Anterior cingulate cortex (tissue), 58 donors: Measurements from ENCODE around the gene NCOA7.
A peak's percentile ranks its signal among the peaks of the same experiment; 100 is the strongest.
"Not testable (repeated sequence)": the region's sequence is repeated elsewhere in the genome, so short reads cannot be mapped to it uniquely, and the experiment has no call there.

ENCODE experiments used
- DNase-seq, 58 donors: peaks; one replicate each; lab custom pipeline; 2025; lab: John Stamatoyannopoulos, UW

Gene NCOA7

DNA sequence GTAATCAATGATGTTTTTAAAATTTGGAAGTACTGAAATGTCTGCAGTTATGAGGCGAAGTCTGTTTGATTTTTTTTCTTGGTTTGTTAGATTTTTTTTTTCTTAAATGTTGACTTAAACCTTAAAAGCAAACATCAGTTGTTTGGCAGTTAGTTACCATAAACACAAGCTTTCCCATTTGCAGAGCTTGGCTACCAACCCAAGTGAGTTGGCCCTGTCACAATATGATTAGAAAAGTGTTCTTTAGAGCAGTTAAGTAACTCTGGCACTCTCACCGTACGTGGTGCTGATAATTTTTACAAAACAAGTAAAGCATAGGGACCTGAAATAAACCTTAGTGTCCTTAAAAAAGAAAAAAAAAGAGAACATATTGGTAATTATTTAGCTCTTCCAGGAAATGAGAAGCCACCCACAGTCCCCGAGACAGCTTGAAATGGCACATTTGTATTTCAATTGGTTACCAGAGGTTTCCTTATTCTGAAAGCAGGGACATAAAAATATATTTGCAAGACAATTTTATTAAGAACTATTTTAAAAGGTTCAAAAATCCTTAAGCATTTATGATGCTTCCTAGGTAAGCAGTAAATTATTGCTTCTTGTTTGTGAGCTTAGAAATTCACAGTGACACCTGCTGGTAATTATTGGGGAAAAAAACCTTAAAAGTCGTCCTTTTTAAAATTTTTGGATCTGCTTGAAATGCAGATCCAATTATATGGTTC, 37.4 kb upstream of the NCOA7 start:
- peak in 2 of 58 donors; percentile 11 to 55 for DNase-seq

- DNase-seq, result no peak
Measured at GRCh38 chr6:125753937-125754259, 36.9 kb upstream of the NCOA7 start.

GRCh38 chr6:125754566-125754965, 36.2 kb upstream of the NCOA7 start:
- peak in 1 of 58 donors; percentile 7 for DNase-seq

- DNase-seq, result no peak
Measured at GRCh38 chr6:125759184-125759902, 31.4 kb upstream of the NCOA7 start.

- no peak for DNase-seq
Measured at GRCh38 chr6:125759959-125760457, 30.8 kb upstream of the NCOA7 start.

- DNase-seq, result no peak
Measured at GRCh38 chr6:125764121-125764671, 26.6 kb upstream of the NCOA7 start.

DNA sequence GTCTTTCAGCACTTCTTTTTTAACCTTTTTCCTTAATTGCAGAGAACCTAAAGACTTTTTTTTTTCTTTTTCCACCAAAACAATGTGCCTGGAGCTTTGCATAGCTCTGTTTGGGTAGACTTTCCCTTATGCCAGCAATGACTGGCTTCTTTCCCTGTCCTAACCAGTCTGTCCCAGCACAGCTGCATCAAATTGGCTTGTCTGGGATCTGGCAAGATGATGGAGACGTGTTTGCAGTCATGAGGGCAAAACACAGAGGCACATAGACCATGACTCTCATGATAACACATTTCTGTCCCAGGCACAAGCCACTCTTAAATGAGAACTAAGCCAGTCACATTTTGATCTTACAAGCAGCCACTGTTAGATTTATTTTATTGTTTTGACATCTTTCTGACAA, 24.8 kb upstream of the NCOA7 start:
- DNase-seq, result peak in 5 of 58 donors; percentile 13 to 37 (median 22)

DNA sequence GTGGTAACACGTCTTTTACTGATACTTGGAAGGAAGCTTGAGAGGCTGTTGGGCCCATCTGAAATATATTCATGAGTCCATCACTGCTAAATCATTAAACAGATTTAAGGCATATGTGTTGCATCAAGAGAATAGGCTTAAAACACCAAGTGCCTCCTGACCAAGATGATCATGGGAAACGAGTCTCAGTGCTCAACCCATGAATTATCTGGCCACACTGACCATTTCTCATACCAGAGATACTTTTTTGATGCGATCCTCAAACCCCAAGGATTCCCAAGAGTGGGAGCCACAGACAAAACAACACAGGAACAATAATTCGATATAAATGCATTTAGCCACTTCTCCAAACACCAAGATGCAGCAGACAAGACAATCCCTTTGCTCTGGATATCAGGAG, 24.1 kb upstream of the NCOA7 start:
- DNase-seq, result no peak

GRCh38 chr6:125769147-125769783, 21.5 kb upstream of the NCOA7 start:
- no peak for DNase-seq

GRCh38 chr6:125773387-125774341, 17.1 kb upstream of the NCOA7 start:
- peak in 1 of 58 donors; percentile 14 for DNase-seq

DNA sequence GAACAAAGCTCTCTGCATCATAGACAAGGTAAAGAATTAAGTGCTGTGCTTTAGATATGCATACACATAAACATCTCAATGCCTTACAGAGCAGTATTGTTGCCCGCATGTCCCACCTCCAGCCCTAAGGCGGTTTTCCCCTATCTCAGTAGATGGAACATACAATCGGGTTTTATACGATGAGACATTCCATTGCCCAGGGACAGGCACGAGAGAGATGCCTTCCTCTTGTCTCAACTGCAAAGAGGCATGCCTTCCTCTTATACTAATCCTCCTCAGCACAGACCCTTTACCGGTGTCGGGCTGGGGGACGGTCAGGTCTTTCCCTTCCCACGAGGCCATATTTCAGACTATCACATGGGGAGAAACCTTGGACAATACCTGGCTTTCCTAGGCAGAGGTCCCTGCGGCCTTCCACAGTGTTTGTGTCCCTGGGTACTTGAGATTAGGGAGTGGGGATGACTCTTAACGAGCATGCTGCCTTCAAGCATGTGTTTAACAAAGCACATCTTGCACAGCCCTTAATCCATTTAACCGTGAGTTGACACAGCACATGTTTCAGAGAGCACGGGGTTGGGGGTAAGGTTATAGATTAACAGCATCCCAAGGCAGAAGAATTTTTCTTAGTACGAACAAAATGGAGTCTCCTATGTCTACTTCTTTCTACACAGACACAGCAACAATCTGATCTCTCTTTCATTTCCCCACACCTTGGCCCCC, 14.5 kb upstream of the NCOA7 start:
- not testable (repeated sequence) for DNase-seq

DNA sequence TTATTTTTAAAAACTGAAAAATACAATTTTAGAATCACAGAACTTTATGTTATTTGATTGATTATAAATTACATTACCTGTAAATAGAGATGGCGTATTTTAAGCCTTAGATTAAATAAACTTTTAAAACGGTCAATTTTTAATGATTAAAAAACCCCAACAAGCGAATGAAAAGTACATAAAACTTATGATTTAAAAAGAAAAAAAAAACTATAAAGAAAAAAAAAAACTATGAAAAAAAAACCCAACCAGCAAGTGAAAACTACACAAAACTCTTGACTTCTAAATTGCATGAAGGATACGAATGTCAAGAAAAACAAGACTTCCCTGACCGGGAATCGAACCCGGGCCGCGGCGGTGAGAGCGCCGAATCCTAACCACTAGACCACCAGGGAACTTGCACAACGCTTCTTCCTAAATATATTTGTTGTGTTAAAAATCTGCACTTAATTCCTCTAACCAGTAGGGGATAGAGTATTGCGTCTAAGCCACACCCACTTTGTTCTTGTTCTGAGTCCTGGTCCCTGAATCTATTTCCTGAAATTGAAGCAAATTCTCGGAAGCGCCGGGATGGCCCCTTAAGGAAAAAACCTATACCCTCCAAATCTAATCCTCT, 10.7 kb upstream of the NCOA7 start:
- peak; percentile 16 to 93 (median 73) for DNase-seq

- peak in 43 of 58 donors; percentile 8 to 74 (median 35) for DNase-seq
Measured at GRCh38 chr6:125780540-125781313, 10.0 kb upstream of the NCOA7 start.

DNA sequence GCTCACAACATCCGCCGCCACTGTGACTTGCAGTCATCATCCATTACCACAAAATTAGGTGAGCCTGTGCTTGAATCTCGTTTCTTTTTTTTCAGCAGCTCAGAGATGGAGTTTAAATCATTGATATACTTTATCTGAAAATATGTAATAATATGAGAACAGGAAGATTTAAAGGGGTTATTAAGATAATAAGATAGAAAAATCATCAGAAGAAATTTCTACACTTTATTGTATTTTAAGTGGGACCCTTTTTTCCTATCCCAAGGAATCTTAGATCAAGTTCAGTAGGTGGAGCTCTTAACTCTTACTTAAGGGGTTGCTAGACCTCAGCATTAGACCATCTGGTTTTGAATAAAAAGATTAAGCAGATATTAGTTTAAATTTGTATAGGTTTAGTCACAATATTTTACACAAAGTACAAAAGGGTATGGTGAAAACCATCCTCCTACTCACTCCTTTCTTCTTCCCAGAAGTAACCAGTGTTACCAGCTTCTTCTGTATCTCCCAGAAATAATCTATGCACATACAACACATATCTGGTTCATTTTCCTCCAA, 9.4 kb upstream of the NCOA7 start:
- DNase-seq, result peak in 1 of 58 donors; percentile 26

DNA sequence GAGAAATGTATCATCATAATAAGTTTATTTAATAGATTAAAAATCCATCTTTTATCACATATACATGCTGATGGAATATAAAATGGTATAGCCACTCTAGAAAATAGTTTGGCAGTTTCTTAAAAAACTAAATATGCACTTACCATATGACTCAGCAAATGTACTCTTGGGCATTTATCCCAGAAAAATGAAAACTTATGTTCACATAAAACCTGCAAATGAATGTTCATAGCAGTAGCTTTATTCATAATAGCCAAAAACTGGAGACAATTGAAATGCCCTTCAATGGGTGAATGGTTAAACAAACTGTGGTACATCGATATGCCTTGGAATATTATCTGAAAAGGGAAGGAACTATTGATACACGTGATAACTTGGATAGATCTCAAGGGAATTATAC, 6.4 kb upstream of the NCOA7 start:
- no peak for DNase-seq

DNA sequence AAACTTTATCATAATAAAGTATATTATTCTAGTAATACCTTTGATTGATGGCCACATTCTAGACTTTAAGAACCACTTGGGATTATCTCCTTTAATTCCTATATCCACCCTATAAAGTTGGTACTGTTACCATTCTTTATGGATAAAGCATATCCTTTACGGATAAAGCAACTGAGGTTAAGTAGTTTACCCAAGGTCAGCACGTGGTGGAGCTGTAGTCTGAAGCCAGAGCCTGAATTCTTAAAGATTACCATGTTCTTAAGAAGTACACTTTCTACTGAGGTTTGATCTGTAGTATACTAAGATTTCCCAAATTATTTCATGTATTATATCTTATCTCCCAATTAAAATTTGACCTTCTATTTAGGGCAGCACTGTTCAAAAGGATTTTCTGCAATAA, 3.0 kb upstream of the NCOA7 start:
- peak in 1 of 58 donors; percentile 8 for DNase-seq

- DNase-seq, result no peak
Measured at GRCh38 chr6:125789167-125789566, 1.6 kb upstream of the NCOA7 start.
